HEK293T (cell line): ENCODE results near the gene TFAP2D.

Experiments
- BHLHE40 ChIP-seq: fragments of 450-650 bp; IDR thresholded peaks from 2 replicates; pipeline ENCODE4 v1.6.1; 2016; ENCODE audit warnings: mild to moderate bottlenecking, moderate library complexity, borderline replicate concordance
- ELF4 ChIP-seq: fragments of 450-650 bp; IDR thresholded peaks from 2 replicates; pipeline ENCODE4 v1.6.1; 2017; ENCODE audit warnings: antibody characterized with exemption
- FOXA1 ChIP-seq: fragments of 450-650 bp; IDR thresholded peaks from 2 replicates; pipeline ENCODE4 v1.6.1; 2016; ENCODE audit warnings: mild to moderate bottlenecking
- FOXK2 ChIP-seq: fragments of 450-650 bp; IDR thresholded peaks from 2 replicates; pipeline ENCODE4 v1.6.1; 2016; ENCODE audit warnings: mild to moderate bottlenecking
- FOXM1 ChIP-seq: fragments of 450-650 bp; IDR thresholded peaks from 2 replicates; pipeline ENCODE4 v1.6.1; 2017; ENCODE audit warnings: mild to moderate bottlenecking, borderline replicate concordance
- HDGF ChIP-seq: fragments of 450-650 bp; IDR thresholded peaks from 2 replicates; pipeline ENCODE4 v1.6.1; 2017; ENCODE audit warnings: antibody characterized with exemption, borderline replicate concordance
- NFRKB ChIP-seq: fragments of 450-650 bp; IDR thresholded peaks from 2 replicates; pipeline ENCODE4 v1.6.1; 2016; ENCODE audit warnings: mild to moderate bottlenecking, moderate library complexity
- SP1 ChIP-seq: fragments of 450-650 bp; IDR thresholded peaks from 2 replicates; pipeline ENCODE4 v1.6.1; 2017
- SUZ12 ChIP-seq: fragments of 450-650 bp; IDR thresholded peaks from 2 replicates; pipeline ENCODE4 v1.6.1; 2016; ENCODE audit warnings: mild to moderate bottlenecking
- TARDBP ChIP-seq: fragments of 450-650 bp; IDR thresholded peaks from 2 replicates; pipeline ENCODE4 v1.6.1; 2016
- TF ChIP-seq, protein P1 (sequence below): fragments of 450-650 bp; IDR thresholded peaks from 2 replicates; pipeline ENCODE4 v1.6.1; 2016

DNA sequence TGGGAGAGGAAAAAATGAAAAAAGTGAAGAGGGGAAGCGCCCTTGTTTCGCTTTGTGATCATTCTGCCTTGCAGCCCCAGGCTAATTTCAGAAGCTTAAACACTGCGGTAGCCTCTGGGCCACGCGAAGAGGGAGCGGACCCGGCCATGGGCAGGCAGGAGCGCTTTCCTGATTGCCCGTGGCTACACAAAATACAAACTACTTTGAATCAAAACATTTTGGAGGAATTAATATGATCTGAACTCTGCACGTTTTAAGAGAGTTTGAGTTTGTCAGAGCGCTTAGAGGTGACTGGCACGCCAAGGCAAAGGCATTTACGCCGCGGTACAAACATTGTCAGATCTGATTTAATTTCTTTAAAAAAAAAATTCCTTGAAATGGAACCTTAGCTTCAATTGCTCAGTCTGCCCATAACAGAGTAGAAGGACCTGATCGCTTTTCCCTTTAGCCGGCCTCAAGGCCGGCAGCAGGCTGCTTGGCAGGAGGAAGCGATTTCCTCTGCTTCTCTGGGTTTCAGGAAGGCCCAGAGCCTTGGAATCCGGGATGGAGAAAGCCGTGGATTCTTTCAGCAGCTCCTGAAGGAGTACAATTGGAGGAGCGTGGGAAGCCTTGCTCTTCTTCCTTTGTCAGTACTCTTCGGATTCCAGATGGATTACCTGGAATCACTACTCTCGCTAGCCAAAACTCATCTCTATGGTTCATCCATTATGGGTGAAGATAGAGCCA is 9.7 kb downstream of the TFAP2D start:
- TF ChIP-seq TARDBP (no peak), FOXA1 (no peak), SUZ12 (no peak), FOXK2 (no peak), BHLHE40 (no peak), SP1 (no peak), FOXM1 (no peak), ELF4 (no peak), NFRKB (no peak), HDGF (no peak)
- TF ChIP-seq, protein P1, sequence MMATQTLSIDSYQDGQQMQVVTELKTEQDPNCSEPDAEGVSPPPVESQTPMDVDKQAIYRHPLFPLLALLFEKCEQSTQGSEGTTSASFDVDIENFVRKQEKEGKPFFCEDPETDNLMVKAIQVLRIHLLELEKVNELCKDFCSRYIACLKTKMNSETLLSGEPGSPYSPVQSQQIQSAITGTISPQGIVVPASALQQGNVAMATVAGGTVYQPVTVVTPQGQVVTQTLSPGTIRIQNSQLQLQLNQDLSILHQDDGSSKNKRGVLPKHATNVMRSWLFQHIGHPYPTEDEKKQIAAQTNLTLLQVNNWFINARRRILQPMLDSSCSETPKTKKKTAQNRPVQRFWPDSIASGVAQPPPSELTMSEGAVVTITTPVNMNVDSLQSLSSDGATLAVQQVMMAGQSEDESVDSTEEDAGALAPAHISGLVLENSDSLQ, result no peak
